ENCODE results near the gene NUDT3. TPM values are rescaled to one million over a fixed set of nuclear protein-coding genes. Genes with fewer than 3 reads are reported as not detected.
"Not testable (repeated sequence)": the region's sequence is repeated elsewhere in the genome, so short reads cannot be mapped to it uniquely, and the experiment has no call there.

The NUDT3 gene
- total and polyA plus RNA-seq, 2 experiments from 2014 or later = 8.1 to 11.5 TPM

- peaks cover 100% of the 10 kb centered on the region for H3K79me2 ChIP-seq (ENCODE audit: insufficient read depth)
- no peak overlapping the region for H2AFZ ChIP-seq
- TF ChIP-seq EZH2phosphoT487 (IDR thresholded peaks at IDR 0.05; ENCODE audit: insufficient read depth, low read depth) = no peak
- no peak for TF ChIP-seq EZH2 (IDR thresholded peaks at IDR 0.05; ENCODE audit: insufficient read depth, poor library complexity, severe bottlenecking)
- H3K9me3 ChIP-seq (ENCODE audit: low read depth) = no peaks in the 10 kb centered on the region
- H3K4me1 ChIP-seq (ENCODE audit: insufficient read depth) = peaks cover 7% of the 10 kb centered on the region; the same call in 1 of the 2 replicates
- no peak overlapping the region for H3K27ac ChIP-seq
- no peak overlapping the region for H3K9ac ChIP-seq
- H3K36me3 ChIP-seq (ENCODE audit: low read depth) = no peaks in the 10 kb centered on the region
- WGBS, 2 experiments (ENCODE audit: low coverage in 1 of 2, low lambda C conversion rate in 2 of 2, missing lambda C conversion rate in 2 of 2) = 97 to 99% methylated on average over 5 of the region's 5 CpGs
- peak; percentile 9 for DNase-seq
- H3K4me3 ChIP-seq = no peak overlapping the region
- H3K4me2 ChIP-seq (ENCODE audit: unreplicated experiment) = no peak overlapping the region
- no peaks in the 10 kb centered on the region for H3K9me2 ChIP-seq (ENCODE audit: insufficient read depth)
- peaks cover 13% of the 10 kb centered on the region for H3F3A ChIP-seq (ENCODE audit: insufficient read depth)
- in situ Hi-C loops (cut with MboI) = no loop called here
- peaks cover 4% of the 10 kb centered on the region; the same call in 1 of the 2 replicates for H4K20me1 ChIP-seq (ENCODE audit: insufficient read depth)
- H3K27me3 ChIP-seq (replicated peaks; ENCODE audit: insufficient read depth) = no peaks in the 10 kb centered on the region
Observed at GRCh38 chr6:34377984-34378383, 14.5 kb downstream of the NUDT3 start.

GRCh38 chr6:34377571-34377970, 14.9 kb downstream of the NUDT3 start:
- H3K36me3 ChIP-seq (ENCODE audit: low read depth); H3K4me1 ChIP-seq (ENCODE audit: insufficient read depth); H2AFZ ChIP-seq; H3F3A ChIP-seq (ENCODE audit: insufficient read depth); H4K20me1 ChIP-seq (ENCODE audit: insufficient read depth); H3K4me2 ChIP-seq (ENCODE audit: unreplicated experiment); DNase-seq; H3K9me2 ChIP-seq (ENCODE audit: insufficient read depth); H3K9ac ChIP-seq; in situ Hi-C loops (cut with MboI); H3K27me3 ChIP-seq (replicated peaks; ENCODE audit: insufficient read depth); H3K27ac ChIP-seq; H3K4me3 ChIP-seq; H3K9me3 ChIP-seq (ENCODE audit: low read depth): not testable (repeated sequence)
- H3K79me2 ChIP-seq (ENCODE audit: insufficient read depth) = peaks cover 100% of the 10 kb centered on the region
- 97 to 98% methylated on average over 5 of the region's 5 CpGs for WGBS, 2 experiments (ENCODE audit: low coverage in 1 of 2, low lambda C conversion rate in 2 of 2, missing lambda C conversion rate in 2 of 2)

GRCh38 chr6:34375833-34376232, 16.6 kb downstream of the NUDT3 start:
- H3K4me1 ChIP-seq (ENCODE audit: insufficient read depth) = peaks cover 5% of the 10 kb centered on the region; the same call in 1 of the 2 replicates
- H3K27ac ChIP-seq = no peak overlapping the region
- H3K9ac ChIP-seq = no peak overlapping the region
- H3K4me3 ChIP-seq = no peak overlapping the region
- H3K4me2 ChIP-seq (ENCODE audit: unreplicated experiment) = no peak overlapping the region
- TF ChIP-seq EZH2phosphoT487 (IDR thresholded peaks at IDR 0.05; ENCODE audit: insufficient read depth, low read depth) (no peak), EZH2 (IDR thresholded peaks at IDR 0.05; ENCODE audit: insufficient read depth, poor library complexity, severe bottlenecking) (no peak)
- H3F3A ChIP-seq (ENCODE audit: insufficient read depth) = peaks cover 3% of the 10 kb centered on the region; the same call in 1 of the 2 replicates
- H3K36me3 ChIP-seq (ENCODE audit: low read depth) = no peaks in the 10 kb centered on the region
- DNase-seq = no peak
- no peaks in the 10 kb centered on the region for H3K9me3 ChIP-seq (ENCODE audit: low read depth)
- in situ Hi-C loops (cut with MboI) = no loop called here
- H4K20me1 ChIP-seq (ENCODE audit: insufficient read depth) = peaks cover 4% of the 10 kb centered on the region; the same call in 1 of the 2 replicates
- peaks cover 100% of the 10 kb centered on the region for H3K79me2 ChIP-seq (ENCODE audit: insufficient read depth)
- H2AFZ ChIP-seq = no peak overlapping the region
- H3K27me3 ChIP-seq (replicated peaks; ENCODE audit: insufficient read depth) = no peaks in the 10 kb centered on the region
- no peaks in the 10 kb centered on the region for H3K9me2 ChIP-seq (ENCODE audit: insufficient read depth)
- 94 to 96% methylated on average over 5 of the region's 5 CpGs for WGBS, 2 experiments (ENCODE audit: low coverage in 1 of 2, low lambda C conversion rate in 2 of 2, missing lambda C conversion rate in 2 of 2)

- H3K27ac ChIP-seq = no peak overlapping the region
- H3K9me2 ChIP-seq (ENCODE audit: insufficient read depth) = no peaks in the 10 kb centered on the region
- TF ChIP-seq EZH2 (IDR thresholded peaks at IDR 0.05; ENCODE audit: insufficient read depth, poor library complexity, severe bottlenecking) (no peak), EZH2phosphoT487 (IDR thresholded peaks at IDR 0.05; ENCODE audit: insufficient read depth, low read depth) (no peak)
- no peak for DNase-seq
- no peaks in the 10 kb centered on the region for H3K27me3 ChIP-seq (replicated peaks; ENCODE audit: insufficient read depth)
- no peak overlapping the region for H2AFZ ChIP-seq
- no peak overlapping the region for H3K4me2 ChIP-seq (ENCODE audit: unreplicated experiment)
- H3K9ac ChIP-seq = no peak overlapping the region
- H3K79me2 ChIP-seq (ENCODE audit: insufficient read depth) = peaks cover 100% of the 10 kb centered on the region
- peaks cover 5% of the 10 kb centered on the region; the same call in 1 of the 2 replicates for H3K4me1 ChIP-seq (ENCODE audit: insufficient read depth)
- peaks cover 4% of the 10 kb centered on the region; the same call in 1 of the 2 replicates for H4K20me1 ChIP-seq (ENCODE audit: insufficient read depth)
- H3K36me3 ChIP-seq (ENCODE audit: low read depth) = no peaks in the 10 kb centered on the region
- 0 out of 2 replicates have a peak, but pooled peaks cover 3% of the 10 kb centered on the region for H3F3A ChIP-seq (ENCODE audit: insufficient read depth)
- in situ Hi-C loops (cut with MboI) = no loop called here
- H3K9me3 ChIP-seq (ENCODE audit: low read depth) = no peaks in the 10 kb centered on the region
- H3K4me3 ChIP-seq = no peak overlapping the region
- 97 to 98% methylated on average over 4 of the region's 4 CpGs for WGBS, 2 experiments (ENCODE audit: low coverage in 1 of 2, low lambda C conversion rate in 2 of 2, missing lambda C conversion rate in 2 of 2)
Observed at GRCh38 chr6:34374508-34374907, 18.0 kb downstream of the NUDT3 start.

- H3K4me2 ChIP-seq (ENCODE audit: unreplicated experiment) = no peak overlapping the region
- H3K4me1 ChIP-seq (ENCODE audit: insufficient read depth) = peaks cover 5% of the 10 kb centered on the region; the same call in 1 of the 2 replicates
- no peak overlapping the region for H3K27ac ChIP-seq
- in situ Hi-C loops (cut with MboI) = no loop called here
- 79 to 95% methylated on average over 3 of the region's 3 CpGs for WGBS, 2 experiments (ENCODE audit: low coverage in 1 of 2, low lambda C conversion rate in 2 of 2, missing lambda C conversion rate in 2 of 2)
- H3K36me3 ChIP-seq (ENCODE audit: low read depth) = no peaks in the 10 kb centered on the region
- TF ChIP-seq EZH2 (IDR thresholded peaks at IDR 0.05; ENCODE audit: insufficient read depth, poor library complexity, severe bottlenecking) (no peak), EZH2phosphoT487 (IDR thresholded peaks at IDR 0.05; ENCODE audit: insufficient read depth, low read depth) (no peak)
- 0 out of 2 replicates have a peak, but pooled peaks cover 3% of the 10 kb centered on the region for H3F3A ChIP-seq (ENCODE audit: insufficient read depth)
- H3K79me2 ChIP-seq (ENCODE audit: insufficient read depth) = peaks cover 100% of the 10 kb centered on the region
- H3K4me3 ChIP-seq = no peak overlapping the region
- no peak overlapping the region for H2AFZ ChIP-seq
- no peaks in the 10 kb centered on the region for H3K9me2 ChIP-seq (ENCODE audit: insufficient read depth)
- H3K27me3 ChIP-seq (replicated peaks; ENCODE audit: insufficient read depth) = no peaks in the 10 kb centered on the region
- H3K9ac ChIP-seq = no peak overlapping the region
- no peak for DNase-seq
- H4K20me1 ChIP-seq (ENCODE audit: insufficient read depth) = peaks cover 4% of the 10 kb centered on the region; the same call in 1 of the 2 replicates
- H3K9me3 ChIP-seq (ENCODE audit: low read depth) = no peaks in the 10 kb centered on the region
Observed at GRCh38 chr6:34374069-34374468, 18.4 kb downstream of the NUDT3 start.
